ENCODE measurements around the gene CFL2. TPM values are rescaled to one million over a fixed set of nuclear protein-coding genes. Genes with fewer than 3 reads are reported as not detected.
A peak's percentile ranks its signal among the peaks of the same experiment; 100 is the strongest.

CFL2 gene
- total RNA-seq (573 TPM), polyA plus RNA-seq (ENCODE audit: insufficient read depth in 1 of 8, insufficient read length in 8 of 8, low replicate concordance in 1 of 8) (100 to 1,000 TPM; 502 to 697 (median 593) TPM)
- long read RNA-seq, donor 1, full-length matches to known transcripts: 78 of 98 reads
- long read RNA-seq, donor 1, partial matches to known transcripts: 20 of 98 reads
- long read RNA-seq, donor 1, other reads (novel, unspliced or antisense): 0 of 98 reads
- long read RNA-seq, donor 2, full-length matches to known transcripts: 26 of 31 reads
- long read RNA-seq, donor 2, partial matches to known transcripts: 5 of 31 reads
- long read RNA-seq, donor 2, other reads (novel, unspliced or antisense): 0 of 31 reads
- long read RNA-seq, donor 3, full-length matches to known transcripts: 203 of 246 reads
- long read RNA-seq, donor 3, partial matches to known transcripts: 36 of 246 reads
- long read RNA-seq, donor 3, other reads (novel, unspliced or antisense): 7 of 246 reads
- long read RNA-seq, donor 4, full-length matches to known transcripts: 155 of 197 reads
- long read RNA-seq, donor 4, partial matches to known transcripts: 37 of 197 reads
- long read RNA-seq, donor 4, other reads (novel, unspliced or antisense): 5 of 197 reads
- long read RNA-seq, donor 5, full-length matches to known transcripts: 290 of 436 reads
- long read RNA-seq, donor 5, partial matches to known transcripts: 124 of 436 reads
- long read RNA-seq, donor 5, other reads (novel, unspliced or antisense): 22 of 436 reads
- long read RNA-seq, donor 6, full-length matches to known transcripts: 415 of 561 reads
- long read RNA-seq, donor 6, partial matches to known transcripts: 115 of 561 reads
- long read RNA-seq, donor 6, other reads (novel, unspliced or antisense): 31 of 561 reads
- long read RNA-seq, donor 7, full-length matches to known transcripts: 243 of 361 reads
- long read RNA-seq, donor 7, partial matches to known transcripts: 103 of 361 reads
- long read RNA-seq, donor 7, other reads (novel, unspliced or antisense): 15 of 361 reads
- long read RNA-seq, donor 8, full-length matches to known transcripts: 158 of 213 reads
- long read RNA-seq, donor 8, partial matches to known transcripts: 46 of 213 reads
- long read RNA-seq, donor 8, other reads (novel, unspliced or antisense): 9 of 213 reads
- long read RNA-seq, donor 9, full-length matches to known transcripts: 187 of 279 reads
- long read RNA-seq, donor 9, partial matches to known transcripts: 92 of 279 reads
- long read RNA-seq, donor 9, other reads (novel, unspliced or antisense): 0 of 279 reads
- long read RNA-seq, donor 10, full-length matches to known transcripts: 329 of 450 reads
- long read RNA-seq, donor 10, partial matches to known transcripts: 101 of 450 reads
- long read RNA-seq, donor 10, other reads (novel, unspliced or antisense): 20 of 450 reads
- long read RNA-seq, donor 11, full-length matches to known transcripts: 163 of 230 reads
- long read RNA-seq, donor 11, partial matches to known transcripts: 67 of 230 reads
- long read RNA-seq, donor 11, other reads (novel, unspliced or antisense): 0 of 230 reads

GRCh38 chr14:34714320-34715126 lies at the start of gene CFL2:
CFL2 (minus strand) TSS chr14:34714593; CDS start chr14:34714540, 53 bp downstream.
- H3K27me3 ChIP-seq (ENCODE audit: control insufficient read depth, insufficient read depth, low read length): no peaks in the 10 kb centered on the region
- peak; percentile 89 for DNase-seq
- H3K27ac ChIP-seq (ENCODE audit: low read length): peak within 1 kb of the TSS; percentile 96
- under 1% methylated on average over 73 of the region's 76 CpGs for WGBS (ENCODE audit: insufficient coverage)
- H3K9me3 ChIP-seq (replicated peaks; ENCODE audit: control insufficient read depth, low read depth, low read length): no peaks in the 10 kb centered on the region
- H3K4me1 ChIP-seq (ENCODE audit: control insufficient read depth, insufficient read depth, low read length): peaks cover 7% of the 10 kb centered on the region
- peak within 1 kb of the TSS; percentile 86 for H3K4me3 ChIP-seq (ENCODE audit: low read length)
- H3K36me3 ChIP-seq (ENCODE audit: control insufficient read depth, insufficient read depth, low read length): peaks cover 8% of the 10 kb centered on the region

- Histone ChIP-seq H3K27ac (ENCODE audit: low read length) (no peak overlapping the region), H3K4me1 (ENCODE audit: control insufficient read depth, insufficient read depth, low read length) (no peaks in the 10 kb centered on the region), H3K27me3 (ENCODE audit: control insufficient read depth, insufficient read depth, low read length) (no peaks in the 10 kb centered on the region), H3K36me3 (ENCODE audit: control insufficient read depth, insufficient read depth, low read length) (peaks cover 13% of the 10 kb centered on the region), H3K9me3 (replicated peaks; ENCODE audit: control insufficient read depth, low read depth, low read length) (no peaks in the 10 kb centered on the region), H3K4me3 (ENCODE audit: low read length) (no peak overlapping the region)
- DNase-seq: no peak
- WGBS (ENCODE audit: insufficient coverage): 92% methylated on average over 2 of the region's 2 CpGs
Measured at GRCh38 chr14:34755215-34755614, 40.8 kb upstream of the CFL2 start.

DNA sequence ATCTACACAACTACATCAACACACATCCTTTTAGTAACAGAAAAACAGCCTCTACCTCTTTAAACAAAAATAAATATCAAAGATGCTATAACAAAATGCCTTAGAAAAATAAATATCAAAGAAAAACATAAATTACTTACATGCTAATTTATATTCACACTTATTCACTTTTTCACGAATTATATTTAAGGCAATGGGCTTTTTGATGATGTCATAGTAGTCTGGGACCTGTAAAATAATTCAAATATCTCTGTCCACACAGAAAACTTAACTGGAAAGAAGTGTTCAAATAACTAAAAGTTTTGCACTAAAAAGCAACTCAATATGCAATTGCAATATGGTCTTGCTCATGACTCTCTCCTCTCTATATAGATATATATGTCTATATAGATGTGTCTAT lies 40.3 kb upstream of the CFL2 start:
- WGBS (ENCODE audit: insufficient coverage): no CpG with 5 or more reads among the region's 1 CpG
- Histone ChIP-seq H3K4me3 (ENCODE audit: low read length) (no peak overlapping the region), H3K9me3 (replicated peaks; ENCODE audit: control insufficient read depth, low read depth, low read length) (no peaks in the 10 kb centered on the region), H3K4me1 (ENCODE audit: control insufficient read depth, insufficient read depth, low read length) (no peaks in the 10 kb centered on the region), H3K27me3 (ENCODE audit: control insufficient read depth, insufficient read depth, low read length) (no peaks in the 10 kb centered on the region), H3K36me3 (ENCODE audit: control insufficient read depth, insufficient read depth, low read length) (peaks cover 13% of the 10 kb centered on the region), H3K27ac (ENCODE audit: low read length) (no peak overlapping the region)
- no peak for DNase-seq

DNA sequence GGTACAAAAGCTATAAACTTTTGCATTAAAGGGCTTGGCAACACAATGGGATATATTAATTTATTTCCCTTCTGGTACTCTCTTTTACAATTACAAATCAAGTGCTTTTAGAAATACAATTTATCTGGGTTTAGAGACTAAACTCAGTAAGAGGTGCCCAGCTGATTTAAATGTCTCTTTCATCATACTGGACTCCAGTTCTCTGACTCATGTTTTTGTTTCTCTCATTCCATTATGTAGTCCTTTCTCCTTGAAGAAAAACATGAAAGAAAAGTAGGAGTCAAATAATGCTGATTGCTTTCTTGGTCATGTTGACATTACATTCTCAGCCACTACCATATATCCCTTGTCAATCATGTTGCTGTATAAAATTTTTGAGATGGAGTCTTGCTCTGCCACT lies 36.3 kb upstream of the CFL2 start:
- H3K4me1 ChIP-seq (ENCODE audit: control insufficient read depth, insufficient read depth, low read length): no peaks in the 10 kb centered on the region
- no peak overlapping the region for H3K4me3 ChIP-seq (ENCODE audit: low read length)
- H3K36me3 ChIP-seq (ENCODE audit: control insufficient read depth, insufficient read depth, low read length): peaks cover 2% of the 10 kb centered on the region
- no peaks in the 10 kb centered on the region for H3K27me3 ChIP-seq (ENCODE audit: control insufficient read depth, insufficient read depth, low read length)
- no peak overlapping the region for H3K27ac ChIP-seq (ENCODE audit: low read length)
- no peaks in the 10 kb centered on the region for H3K9me3 ChIP-seq (replicated peaks; ENCODE audit: control insufficient read depth, low read depth, low read length)
- DNase-seq: no peak

DNA sequence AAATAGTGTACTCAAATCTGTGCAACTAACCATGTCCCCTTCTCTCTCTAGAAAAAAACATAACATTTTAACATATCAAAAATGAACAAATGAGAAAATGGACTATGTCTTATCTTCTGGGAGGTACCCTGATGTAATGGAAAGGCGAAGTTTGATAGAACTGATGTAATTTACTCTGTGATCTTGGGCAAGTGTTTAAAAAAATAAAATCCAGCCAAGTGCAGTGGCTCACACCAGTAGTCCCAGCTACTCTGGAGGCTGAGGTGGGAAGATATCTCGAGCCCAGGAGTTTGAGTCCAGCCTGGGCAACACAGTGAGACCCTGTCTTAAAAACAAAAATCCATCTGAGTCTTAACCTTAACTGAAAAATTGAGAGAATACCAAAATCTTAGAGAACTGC lies 35.8 kb upstream of the CFL2 start:
- no peaks in the 10 kb centered on the region for H3K9me3 ChIP-seq (replicated peaks; ENCODE audit: control insufficient read depth, low read depth, low read length)
- no peak for DNase-seq
- H3K36me3 ChIP-seq (ENCODE audit: control insufficient read depth, insufficient read depth, low read length): peaks cover 2% of the 10 kb centered on the region
- H3K4me1 ChIP-seq (ENCODE audit: control insufficient read depth, insufficient read depth, low read length): no peaks in the 10 kb centered on the region
- no peak overlapping the region for H3K27ac ChIP-seq (ENCODE audit: low read length)
- no peaks in the 10 kb centered on the region for H3K27me3 ChIP-seq (ENCODE audit: control insufficient read depth, insufficient read depth, low read length)
- H3K4me3 ChIP-seq (ENCODE audit: low read length): no peak overlapping the region
- 100% methylated on average over 2 of the region's 2 CpGs for WGBS (ENCODE audit: insufficient coverage)

- DNase-seq: no peak
- Histone ChIP-seq H3K4me3 (ENCODE audit: low read length) (no peak overlapping the region), H3K27me3 (ENCODE audit: control insufficient read depth, insufficient read depth, low read length) (no peaks in the 10 kb centered on the region), H3K36me3 (ENCODE audit: control insufficient read depth, insufficient read depth, low read length) (peaks cover 2% of the 10 kb centered on the region), H3K4me1 (ENCODE audit: control insufficient read depth, insufficient read depth, low read length) (no peaks in the 10 kb centered on the region), H3K27ac (ENCODE audit: low read length) (no peak overlapping the region), H3K9me3 (replicated peaks; ENCODE audit: control insufficient read depth, low read depth, low read length) (no peaks in the 10 kb centered on the region)
- no CpG with 5 or more reads among the region's 6 CpGs for WGBS (ENCODE audit: insufficient coverage)
Measured at GRCh38 chr14:34749408-34749807, 35.0 kb upstream of the CFL2 start.

- Histone ChIP-seq H3K4me1 (ENCODE audit: control insufficient read depth, insufficient read depth, low read length) (no peaks in the 10 kb centered on the region), H3K27me3 (ENCODE audit: control insufficient read depth, insufficient read depth, low read length) (no peaks in the 10 kb centered on the region), H3K4me3 (ENCODE audit: low read length) (no peak overlapping the region), H3K27ac (ENCODE audit: low read length) (no peak overlapping the region), H3K9me3 (replicated peaks; ENCODE audit: control insufficient read depth, low read depth, low read length) (no peaks in the 10 kb centered on the region), H3K36me3 (ENCODE audit: control insufficient read depth, insufficient read depth, low read length) (no peaks in the 10 kb centered on the region)
- DNase-seq: no peak
- 63% methylated on average over 1 of the region's 8 CpGs for WGBS (ENCODE audit: insufficient coverage)
Measured at GRCh38 chr14:34742270-34743115, 28.1 kb upstream of the CFL2 start.

- Histone ChIP-seq H3K27me3 (ENCODE audit: control insufficient read depth, insufficient read depth, low read length) (no peaks in the 10 kb centered on the region), H3K4me3 (ENCODE audit: low read length) (no peak overlapping the region), H3K4me1 (ENCODE audit: control insufficient read depth, insufficient read depth, low read length) (no peaks in the 10 kb centered on the region), H3K36me3 (ENCODE audit: control insufficient read depth, insufficient read depth, low read length) (no peaks in the 10 kb centered on the region), H3K9me3 (replicated peaks; ENCODE audit: control insufficient read depth, low read depth, low read length) (no peaks in the 10 kb centered on the region), H3K27ac (ENCODE audit: low read length) (no peak overlapping the region)
- peak; percentile 9 for DNase-seq
- WGBS (ENCODE audit: insufficient coverage): no CpG with 5 or more reads among the region's 1 CpG
Measured at GRCh38 chr14:34741840-34742239, 27.4 kb upstream of the CFL2 start.
